Breast epithelium (tissue), 3 donors: Measurements from ENCODE around the gene CFAP100.

ENCODE experiments used
- POLR2A ChIP-seq: fragments of 450-650 bp; IDR thresholded peaks from one replicate; pipeline ENCODE4 v1.6.1; 2016; ENCODE audit warnings: antibody characterized with exemption, mild to moderate bottlenecking, moderate library complexity
- POLR2AphosphoS5 ChIP-seq, 3 donors: sonication (generic); formaldehyde crosslinking; IDR thresholded peaks; one replicate each; pipeline ENCODE4 v1.6.1; 2017; ENCODE audit warnings: antibody characterized with exemption in 3 of 3

DNA sequence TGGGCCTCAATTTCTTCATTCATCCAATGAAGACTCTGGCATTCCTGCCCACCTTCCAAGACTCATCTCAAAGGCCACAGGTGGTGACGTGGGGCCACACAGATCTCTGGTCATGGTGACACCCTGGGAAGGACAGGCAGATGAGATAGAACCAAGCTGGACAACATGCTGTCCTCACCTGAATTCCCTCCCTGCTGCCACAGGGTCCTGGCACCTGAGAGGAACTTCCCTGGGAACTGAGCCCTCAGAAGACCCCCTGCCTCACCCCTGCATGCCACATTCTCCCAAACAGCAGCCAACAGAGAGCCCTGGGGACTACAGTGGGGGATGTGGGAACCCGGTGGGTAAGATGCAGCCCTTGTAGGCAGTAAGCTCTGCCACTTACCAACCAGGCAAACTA is 48.2 kb upstream of the CFAP100 start:
- TF ChIP-seq POLR2A (no peak), POLR2AphosphoS5 (IDR thresholded peaks at IDR 0.05) (no peak)
